H9 (cell line): ENCODE data around the gene RABL6. TPM values are rescaled to one million over a fixed set of nuclear protein-coding genes. Genes with fewer than 3 reads are reported as not detected.

ENCODE experiments used
- DNase-seq: peaks from one replicate; pipeline ENCODE4 v3.0.0-alpha.2; 2017
- H2AFZ ChIP-seq: one replicate; pipeline ENCODE4 v1.6.1; 2013; ENCODE audit warnings: mild to moderate bottlenecking, low read length, control low read depth, moderate library complexity
- H2AK5ac ChIP-seq: 2 replicates; pipeline ENCODE4 v1.6.1; 2013; ENCODE audit warnings: low read length, control low read depth, mixed read lengths; ENCODE audit not compliant: insufficient read length
- H2BK120ac ChIP-seq: one replicate; pipeline ENCODE4 v1.6.1; 2013; ENCODE audit warnings: low read depth, mild to moderate bottlenecking, low read length, control low read depth, inconsistent platforms; ENCODE audit not compliant: poor library complexity, severe bottlenecking
- H2BK12ac ChIP-seq: 2 replicates; pipeline ENCODE4 v1.6.1; 2013; ENCODE audit warnings: low read length, control low read depth, mixed read lengths, low read depth; ENCODE audit not compliant: insufficient read length
- H2BK15ac ChIP-seq: 2 replicates; pipeline ENCODE4 v1.6.1; 2013; ENCODE audit warnings: low read depth, low read length, control low read depth
- H2BK20ac ChIP-seq: one replicate; pipeline ENCODE4 v1.6.1; 2013; ENCODE audit warnings: low read depth, mild to moderate bottlenecking, low read length, control low read depth, inconsistent platforms; ENCODE audit not compliant: poor library complexity, severe bottlenecking
- H2BK5ac ChIP-seq: 2 replicates; pipeline ENCODE4 v1.6.1; 2013; ENCODE audit warnings: low read length, control low read depth, mixed read lengths; ENCODE audit not compliant: insufficient read length
- H3K14ac ChIP-seq: 2 replicates; pipeline ENCODE4 v1.6.1; 2013; ENCODE audit warnings: low read length, control low read depth; ENCODE audit not compliant: insufficient read depth
- H3K18ac ChIP-seq: 2 replicates; pipeline ENCODE4 v1.6.1; 2013; ENCODE audit warnings: low read depth, mild to moderate bottlenecking, mixed read lengths, low read length, control low read depth; ENCODE audit not compliant: insufficient read length
- H3K23ac ChIP-seq: 2 replicates; pipeline ENCODE4 v1.6.1; 2013; ENCODE audit warnings: low read length, control low read depth, mixed read lengths, low read depth; ENCODE audit not compliant: insufficient read length
- H3K23me2 ChIP-seq: 2 replicates; pipeline ENCODE4 v1.6.1; 2013; ENCODE audit warnings: low read depth, mild to moderate bottlenecking, mixed read lengths, low read length, control low read depth; ENCODE audit not compliant: insufficient read length, poor library complexity, severe bottlenecking
- H3K27ac ChIP-seq: 2 replicates; pipeline ENCODE4 v1.5.1; 2013; ENCODE audit warnings: low read length, control low read depth, mixed read lengths, low read depth; ENCODE audit not compliant: insufficient read length
- H3K27me3 ChIP-seq: 2 replicates; pipeline ENCODE4 v1.6.1; 2013; ENCODE audit warnings: low read length, control low read depth, inconsistent platforms; ENCODE audit not compliant: insufficient read depth
- H3K4ac ChIP-seq: 2 replicates; pipeline ENCODE4 v1.6.1; 2013; ENCODE audit warnings: low read depth, mild to moderate bottlenecking, control low read depth, inconsistent platforms, low read length, moderate library complexity
- H3K4me1 ChIP-seq: 2 replicates; pipeline ENCODE4 v1.6.1; 2013; ENCODE audit warnings: low read length, control low read depth, inconsistent platforms; ENCODE audit not compliant: insufficient read depth
- H3K4me2 ChIP-seq: 2 replicates; pipeline ENCODE4 v1.6.1; 2013; ENCODE audit warnings: low read length, control low read depth, mixed read lengths; ENCODE audit not compliant: insufficient read length, insufficient read depth
- H3K56ac ChIP-seq: 2 replicates; pipeline ENCODE4 v1.6.1; 2013; ENCODE audit warnings: low read depth, mild to moderate bottlenecking, mixed read lengths, low read length, control low read depth; ENCODE audit not compliant: insufficient read length
- H3K79me1 ChIP-seq: 2 replicates; pipeline ENCODE4 v1.6.1; 2013; ENCODE audit warnings: low read depth, mild to moderate bottlenecking, moderate library complexity, low read length, control low read depth, inconsistent platforms; ENCODE audit not compliant: insufficient read depth, poor library complexity, severe bottlenecking
- H3K79me2 ChIP-seq: 2 replicates; pipeline ENCODE4 v1.6.1; 2013; ENCODE audit warnings: low read length, control low read depth, inconsistent platforms; ENCODE audit not compliant: insufficient read depth
- H3K9ac ChIP-seq: 2 replicates; pipeline ENCODE4 v1.6.1; 2013; ENCODE audit warnings: low read length, control low read depth, mixed read lengths; ENCODE audit not compliant: insufficient read length; ENCODE audit errors: extremely low read depth
- H3K9me3 ChIP-seq: one replicate; pipeline ENCODE4 v1.6.1; 2013; ENCODE audit warnings: low read depth, low read length, inconsistent platforms; ENCODE audit not compliant: control insufficient read depth
- H3T11ph ChIP-seq: one replicate; pipeline ENCODE4 v1.6.1; 2013; ENCODE audit warnings: mild to moderate bottlenecking, low read length, control low read depth, inconsistent platforms
- H4K20me1 ChIP-seq: one replicate; pipeline ENCODE4 v1.6.1; 2013; ENCODE audit not compliant: control insufficient read depth, insufficient read length, insufficient read depth
- H4K5ac ChIP-seq: 2 replicates; pipeline ENCODE4 v1.6.1; 2013; ENCODE audit warnings: low read depth, mild to moderate bottlenecking, mixed read lengths, low read length, control low read depth; ENCODE audit not compliant: insufficient read length
- H4K8ac ChIP-seq: replicated peaks from 2 replicates; pipeline ENCODE4 v1.6.1; 2013; ENCODE audit warnings: low read length, control low read depth, mixed read lengths, low read depth; ENCODE audit not compliant: insufficient read length
- H4K91ac ChIP-seq: 2 replicates; pipeline ENCODE4 v1.6.1; 2013; ENCODE audit warnings: low read depth, mild to moderate bottlenecking, moderate library complexity, mixed read lengths, low read length, control low read depth; ENCODE audit not compliant: insufficient read length
- H3K27ac Mint-ChIP-seq, 3 experiments: 2 replicates in 2 of 3; 3 replicates in 1 of 3; pipeline ENCODE4 v1.8.0; 2020 to 2021; ENCODE audit warnings: mixed read lengths in 3 of 3, mild to moderate bottlenecking in 1 of 3, moderate library complexity in 1 of 3
- H3K27me3 Mint-ChIP-seq: 2 replicates; pipeline ENCODE4 v1.8.0; 2021; ENCODE audit warnings: low read depth, mild to moderate bottlenecking, moderate library complexity, mixed read lengths
- H3K36me3 Mint-ChIP-seq, 3 experiments: 2 replicates in 2 of 3; 3 replicates in 1 of 3; pipeline ENCODE4 v1.8.0; 2020 to 2021; ENCODE audit warnings: low read depth in 3 of 3, mixed read lengths in 3 of 3; ENCODE audit not compliant: insufficient read depth in 1 of 3
- H3K4me1 Mint-ChIP-seq, 2 experiments: 2 replicates each; pipeline ENCODE4 v1.8.0; 2020; ENCODE audit warnings: mixed read lengths in 2 of 2
- H3K4me3 Mint-ChIP-seq, 2 experiments: 2 replicates in 1 of 2; 3 replicates in 1 of 2; pipeline ENCODE4 v1.8.0; 2020 to 2021; ENCODE audit warnings: mild to moderate bottlenecking in 2 of 2, mixed read lengths in 2 of 2, moderate library complexity in 1 of 2
- H3K9me3 Mint-ChIP-seq, 2 experiments: 2 replicates in 1 of 2; 3 replicates in 1 of 2; pipeline ENCODE4 v1.8.0; 2020; ENCODE audit warnings: mild to moderate bottlenecking in 2 of 2, mixed read lengths in 2 of 2, moderate library complexity in 1 of 2
- CTCF ChIP-seq: fragments of 200-600 bp; sonication (generic); conservative IDR thresholded peaks from 3 replicates; pipeline ENCODE4 v1.8.0; 2021; ENCODE audit warnings: antibody characterized with exemption, mild to moderate bottlenecking
- WGBS: extraction: QIAGEN DNeasy Blood & Tissue Kit; methylation state at CpG from one replicate; pipeline ENCODE4 v1.1.7; 2013; ENCODE audit warnings: missing lambda C conversion rate, low lambda C conversion rate, mixed read lengths; ENCODE audit not compliant: insufficient read length; ENCODE audit errors: extremely low coverage; 5-methylcytosine and 5-hydroxymethylcytosine counted together
- long read RNA-seq: library from polyadenylated mRNA; unstranded; transcript quantifications from one replicate; pipeline ENCODE4 v2.0.0, GENCODE V29; 2020
- total RNA-seq: library from RNA; stranded (reverse); gene quantifications from 2 replicates; pipeline ENCODE4 v1.2.1, GENCODE V29; 2021

Gene RABL6
- 108 and 114 TPM in 2 replicates for total RNA-seq
- long read RNA-seq, partial matches to known transcripts = 23 of 29 reads
- long read RNA-seq, other reads (novel, unspliced or antisense) = 2 of 29 reads

GRCh38 chr9:136807281-136808074 is at the start of gene RABL6:
Gene RABL6 (plus strand): TSS chr9:136807948. CDS start chr9:136808197, 249 bp downstream.
- peaks cover 4% of the 10 kb centered on the region for H4K20me1 ChIP-seq
- H3K9ac ChIP-seq = peak within 1 kb of the TSS; percentile 81
- peaks cover 16 to 27% of the 10 kb centered on the region in 2 experiments for H3K4me1 Mint-ChIP-seq

More at GRCh38 chr9:136807281-136808074, at the start of gene RABL6:
- Histone ChIP-seq H3K4ac (no peak within 1 kb of the TSS), H3K79me1 (peaks cover 11% of the 10 kb centered on the region), H4K91ac (no peak within 1 kb of the TSS), H2AK5ac (no peak within 1 kb of the TSS), H3K27me3 (no peaks in the 10 kb centered on the region; the same call in 1 of the 2 replicates), H3K79me2 (peaks cover 9% of the 10 kb centered on the region; the same call in 1 of the 2 replicates), H3K27ac (no peak within 1 kb of the TSS), H4K5ac (no peak within 1 kb of the TSS), H2AFZ (no peak within 1 kb of the TSS), H3K4me2 (peak within 1 kb of the TSS; percentile 88), H3K9me3 (no peaks in the 10 kb centered on the region), H3K23ac (no peak within 1 kb of the TSS), H3T11ph (no peak within 1 kb of the TSS), H3K4me1 (no peaks in the 10 kb centered on the region), H3K23me2 (peaks cover 15% of the 10 kb centered on the region), H2BK12ac (no peak within 1 kb of the TSS), H2BK120ac (no peak within 1 kb of the TSS), H4K8ac (no peak within 1 kb of the TSS), H3K56ac (no peak within 1 kb of the TSS), H2BK15ac (no peak within 1 kb of the TSS), H3K14ac (peak within 1 kb of the TSS; percentile 85), H2BK20ac (no peak within 1 kb of the TSS), H3K18ac (peak within 1 kb of the TSS; percentile 64), H2BK5ac (no peak within 1 kb of the TSS)
- peak; percentile 65 for DNase-seq
- H3K9me3 Mint-ChIP-seq = no peaks in the 10 kb centered on the region
- no peak for TF ChIP-seq CTCF
- peak within 1 kb of the TSS in 2 of 3 experiments; percentile 68 to 86; a peak in 2 of 7 replicates for H3K27ac Mint-ChIP-seq
- H3K36me3 Mint-ChIP-seq = peaks cover 23 to 46% (median 37%) of the 10 kb centered on the region in 3 experiments; a peak in 6 of 7 replicates
- peak within 1 kb of the TSS; percentile 80 to 91 for H3K4me3 Mint-ChIP-seq
- no CpG with 5 or more reads among the region's 96 CpGs for WGBS
- peaks cover 15% of the 10 kb centered on the region for H3K27me3 Mint-ChIP-seq
